CD4-positive, alpha-beta T cell (primary cell): Measurements from ENCODE around the gene SPRN. TPM values are rescaled to one million over a fixed set of nuclear protein-coding genes. Genes with fewer than 3 reads are reported as not detected.

Source experiments
- ATAC-seq: fragments of 200-7000 bp; cut with Tn5 transposase; one replicate; pipeline ENCODE4 v1.10.0; 2022; ENCODE audit warnings: mild to moderate bottlenecking; ENCODE audit not compliant: poor library complexity
- CTCF ChIA-PET: fragments of 350-600 bp; sonication (Branson Sonifier 250); formaldehyde crosslinking; loops from one replicate; lab custom pipeline; 2021; ENCODE audit warnings: antibody characterized with exemption, inconsistent platforms; lab: Charles Lee
- POLR2A ChIA-PET: fragments of 350-600 bp; sonication (Branson Sonifier 250); formaldehyde crosslinking; loops from one replicate; lab custom pipeline; 2021; ENCODE audit warnings: antibody characterized with exemption, inconsistent platforms; lab: Charles Lee
- DNase-seq, 14 experiments: peaks; one replicate each; pipeline ENCODE4 v3.0.0-alpha.2; 2013 to 2020; ENCODE audit warnings: mixed read lengths in 2 of 14
- H3K27ac ChIP-seq, 2 donors: one replicate each; pipeline versions ENCODE4 v1.5.1 to v1.7.0; 2013; ENCODE audit warnings: low read length in 2 of 2, low read depth in 1 of 2, mild to moderate bottlenecking in 1 of 2
- H3K27me3 ChIP-seq, 2 experiments: 1 replicate in 1 of 2; 2 replicates in 1 of 2; pipeline versions ENCODE4 v1.6.1 to v1.7.0; 2013; ENCODE audit warnings: low read length in 2 of 2, control low read depth in 1 of 2, mild to moderate bottlenecking in 1 of 2, moderate library complexity in 1 of 2; ENCODE audit not compliant: insufficient read depth in 2 of 2, control insufficient read depth in 1 of 2
- H3K36me3 ChIP-seq: one replicate; pipeline ENCODE4 v1.6.1; 2013; ENCODE audit warnings: low read length, control low read depth; ENCODE audit not compliant: insufficient read depth
- H3K4me1 ChIP-seq: one replicate; pipeline ENCODE4 v1.6.1; 2013; ENCODE audit warnings: low read length, control low read depth; ENCODE audit not compliant: insufficient read depth
- H3K4me3 ChIP-seq: one replicate; pipeline ENCODE4 v1.5.1; 2013; ENCODE audit warnings: mild to moderate bottlenecking, low read length, moderate library complexity
- H3K9me3 ChIP-seq, 2 experiments: 1 replicate in 1 of 2; 2 replicates in 1 of 2; pipeline versions ENCODE4 v1.6.1 to v1.7.0; 2013; ENCODE audit warnings: low read length in 2 of 2, mild to moderate bottlenecking in 2 of 2, control low read depth in 1 of 2, moderate library complexity in 1 of 2; ENCODE audit not compliant: control insufficient read depth in 1 of 2, insufficient read depth in 1 of 2
- H3K27ac Mint-ChIP-seq: one replicate; pipeline ENCODE4 v1.8.0; 2020; ENCODE audit warnings: mixed read lengths
- H3K27me3 Mint-ChIP-seq: one replicate; pipeline ENCODE4 v1.8.0; 2021; ENCODE audit warnings: mixed read lengths
- H3K36me3 Mint-ChIP-seq: one replicate; pipeline ENCODE4 v1.8.0; 2021; ENCODE audit warnings: low read depth, mixed read lengths
- H3K4me1 Mint-ChIP-seq: one replicate; pipeline ENCODE4 v1.8.0; 2021; ENCODE audit warnings: low read depth, mixed read lengths
- H3K4me3 Mint-ChIP-seq: one replicate; pipeline ENCODE4 v1.8.0; 2020; ENCODE audit warnings: mild to moderate bottlenecking, mixed read lengths
- H3K9me3 Mint-ChIP-seq: one replicate; pipeline ENCODE4 v1.8.0; 2020; ENCODE audit warnings: mixed read lengths
- intact Hi-C, 2 experiments: fragments of 100-400 bp; cut with DNase I in 1 of 2; cut with micrococcal nuclease in 1 of 2; formaldehyde crosslinking; loops; one replicate each; pipeline versions ENCODE4 v1.15.1 to v1.9.0; 2023 to 2025; cut with DNase I, micrococcal nuclease
- total RNA-seq, 174 experiments: library from RNA in 2 of 174; stranded (reverse) in 2 of 174; gene quantifications; one replicate each; pipeline ENCODE4 v1.2.3 and lab custom pipeline; 2021 to 2026
- TF ChIP-seq, protein P1 (sequence below): fragments of 200-600 bp; IDR thresholded peaks from one replicate; pipeline ENCODE4 v1.8.0; 2022; ENCODE audit warnings: antibody characterized with exemption, mild to moderate bottlenecking

Gene SPRN
- total RNA-seq, 2 experiments from 2014 or later: not detected

DNA sequence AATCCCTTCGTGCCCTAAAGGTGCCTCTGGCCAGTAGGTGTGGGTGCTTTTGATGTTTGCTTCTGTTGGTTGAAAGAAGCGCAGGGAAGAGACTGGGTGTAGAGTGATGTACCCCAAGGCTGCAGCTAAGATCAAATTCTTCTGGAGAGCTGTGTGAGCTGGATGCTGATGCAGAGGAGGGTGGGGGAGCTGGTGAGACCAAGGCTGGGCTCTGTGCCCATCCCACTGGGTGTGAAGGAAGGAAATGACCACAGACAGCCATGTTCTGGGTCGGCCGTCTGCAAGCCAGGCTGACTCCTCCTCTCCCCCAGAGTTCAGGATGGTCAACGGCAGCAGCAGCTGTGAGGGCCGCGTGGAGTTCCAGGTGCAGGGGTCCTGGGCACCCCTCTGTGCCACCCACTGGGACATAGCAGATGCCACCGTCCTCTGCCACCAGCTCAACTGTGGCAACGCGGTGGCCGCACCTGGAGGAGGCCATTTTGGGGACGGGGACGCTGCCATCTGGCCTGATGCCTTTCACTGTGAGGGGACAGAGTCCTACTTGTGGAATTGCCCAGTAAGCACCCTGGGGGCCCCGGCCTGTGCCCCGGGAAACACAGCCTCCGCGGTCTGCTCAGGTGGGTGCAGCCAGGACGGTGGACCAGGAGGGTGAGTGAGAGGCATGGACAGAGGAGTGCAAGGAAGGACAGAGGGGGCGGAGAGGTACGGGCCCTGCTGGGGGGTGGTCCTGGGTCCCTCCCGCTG is 34.5 kb upstream of the SPRN start:
- TF ChIP-seq, protein P1, sequence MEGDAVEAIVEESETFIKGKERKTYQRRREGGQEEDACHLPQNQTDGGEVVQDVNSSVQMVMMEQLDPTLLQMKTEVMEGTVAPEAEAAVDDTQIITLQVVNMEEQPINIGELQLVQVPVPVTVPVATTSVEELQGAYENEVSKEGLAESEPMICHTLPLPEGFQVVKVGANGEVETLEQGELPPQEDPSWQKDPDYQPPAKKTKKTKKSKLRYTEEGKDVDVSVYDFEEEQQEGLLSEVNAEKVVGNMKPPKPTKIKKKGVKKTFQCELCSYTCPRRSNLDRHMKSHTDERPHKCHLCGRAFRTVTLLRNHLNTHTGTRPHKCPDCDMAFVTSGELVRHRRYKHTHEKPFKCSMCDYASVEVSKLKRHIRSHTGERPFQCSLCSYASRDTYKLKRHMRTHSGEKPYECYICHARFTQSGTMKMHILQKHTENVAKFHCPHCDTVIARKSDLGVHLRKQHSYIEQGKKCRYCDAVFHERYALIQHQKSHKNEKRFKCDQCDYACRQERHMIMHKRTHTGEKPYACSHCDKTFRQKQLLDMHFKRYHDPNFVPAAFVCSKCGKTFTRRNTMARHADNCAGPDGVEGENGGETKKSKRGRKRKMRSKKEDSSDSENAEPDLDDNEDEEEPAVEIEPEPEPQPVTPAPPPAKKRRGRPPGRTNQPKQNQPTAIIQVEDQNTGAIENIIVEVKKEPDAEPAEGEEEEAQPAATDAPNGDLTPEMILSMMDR: no peak
- Histone ChIP-seq H3K36me3 (no peaks in the 10 kb centered on the region), H3K4me3 (no peak overlapping the region), H3K27me3 (no peaks in the 10 kb centered on the region), H3K27ac (no peak overlapping the region), H3K9me3 (no peaks in the 10 kb centered on the region), H3K4me1 (peaks cover 3% of the 10 kb centered on the region)
- ATAC-seq (no peak), DNase-seq (peak in 1 of 14 experiments; percentile 6)
- H3K4me1 Mint-ChIP-seq: no peaks in the 10 kb centered on the region
- no peaks in the 10 kb centered on the region for H3K9me3 Mint-ChIP-seq
- POLR2A ChIA-PET: no interaction called here
- H3K27me3 Mint-ChIP-seq: no peaks in the 10 kb centered on the region
- CTCF ChIA-PET: no interaction called here
- H3K36me3 Mint-ChIP-seq: no peaks in the 10 kb centered on the region
- no peak overlapping the region for H3K27ac Mint-ChIP-seq
- intact Hi-C loops: no loop called here
- no peak overlapping the region for H3K4me3 Mint-ChIP-seq

DNA sequence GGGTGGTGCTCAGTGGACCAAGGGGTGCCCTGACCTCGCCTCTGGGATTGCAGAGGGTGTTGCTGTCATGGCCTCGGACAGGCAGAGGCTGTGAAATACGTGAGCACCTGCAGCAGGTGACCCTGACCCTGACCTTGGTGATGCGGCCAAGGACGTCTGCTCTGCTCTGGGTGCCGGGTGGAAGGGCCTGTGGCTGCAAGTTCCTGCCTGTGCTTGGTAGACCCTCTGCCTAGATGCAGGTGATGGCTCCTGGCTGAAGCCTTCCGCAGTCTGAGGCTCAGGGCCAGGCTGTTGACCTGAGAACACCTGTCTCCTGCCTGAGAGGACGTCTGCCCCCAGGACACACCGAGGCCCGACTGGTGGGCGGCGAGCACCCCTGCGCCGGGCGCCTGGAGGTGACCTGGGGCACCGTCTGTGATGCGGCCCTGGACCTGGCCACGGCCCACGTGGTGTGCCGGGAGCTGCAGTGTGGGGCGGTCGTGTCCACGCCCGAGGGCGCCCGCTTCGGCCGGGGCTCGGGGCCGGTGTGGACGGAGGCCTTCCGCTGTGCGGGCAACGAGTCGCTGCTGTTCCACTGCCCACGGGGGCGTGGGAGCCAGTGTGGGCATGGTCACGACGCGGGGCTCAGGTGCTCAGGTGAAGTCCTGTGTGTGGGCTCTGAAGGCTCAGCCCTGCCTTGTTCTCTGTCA is 33.7 kb upstream of the SPRN start:
- Histone ChIP-seq H3K9me3 (no peaks in the 10 kb centered on the region), H3K4me3 (no peak overlapping the region), H3K27ac (no peak overlapping the region), H3K27me3 (no peaks in the 10 kb centered on the region), H3K36me3 (no peaks in the 10 kb centered on the region), H3K4me1 (peaks cover 3% of the 10 kb centered on the region)
- intact Hi-C loops: no loop called here
- Mint-ChIP-seq H3K36me3 (no peaks in the 10 kb centered on the region), H3K4me1 (no peaks in the 10 kb centered on the region), H3K27me3 (no peaks in the 10 kb centered on the region), H3K9me3 (no peaks in the 10 kb centered on the region), H3K4me3 (no peak overlapping the region), H3K27ac (no peak overlapping the region)
- DNase-seq (peak in 1 of 14 experiments; percentile 12), ATAC-seq (no peak)
- TF ChIP-seq, protein P1: no peak
- ChIA-PET CTCF (no interaction called here), POLR2A (no interaction called here)

DNA sequence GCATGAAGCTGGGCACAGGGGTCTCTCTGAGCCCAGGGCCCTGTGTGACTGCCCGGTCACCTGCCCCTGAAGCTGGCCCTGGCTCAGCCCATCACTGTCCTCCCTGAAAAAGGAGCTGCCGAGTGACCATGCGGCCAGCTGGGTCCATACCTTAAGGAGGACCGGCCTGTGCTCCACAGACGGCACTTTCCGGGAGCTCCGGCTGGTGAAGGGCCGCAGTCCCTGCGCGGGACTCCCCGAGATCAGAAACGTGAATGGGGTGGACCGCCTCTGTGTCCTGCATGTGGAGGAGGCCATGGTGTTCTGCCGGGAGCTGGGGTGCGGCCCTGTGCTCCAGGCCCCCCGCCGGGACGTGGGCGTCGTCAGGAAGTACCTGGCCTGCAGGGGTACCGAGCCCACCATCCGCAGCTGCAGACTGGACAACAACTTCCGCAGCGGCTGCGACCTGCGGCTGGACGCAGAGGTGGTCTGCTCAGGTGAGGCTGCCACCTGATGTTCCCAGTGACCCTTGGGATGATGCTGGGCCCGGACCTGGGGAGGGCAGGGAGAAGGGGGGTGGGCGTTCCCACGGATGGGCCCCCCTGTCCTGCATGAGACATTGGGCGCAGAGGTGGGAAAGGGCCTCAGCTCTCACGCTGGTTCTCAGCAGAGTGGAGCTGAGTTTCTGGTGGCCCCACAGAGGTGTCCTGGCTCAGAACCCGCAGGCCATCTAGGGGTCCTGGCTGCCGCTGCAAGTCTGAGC is 32.8 kb upstream of the SPRN start:
- DNase-seq (peak in 1 of 14 experiments; percentile 13), ATAC-seq (no peak)
- H3K36me3 ChIP-seq: no peaks in the 10 kb centered on the region
- CTCF ChIA-PET: no interaction called here
- Mint-ChIP-seq H3K9me3 (no peaks in the 10 kb centered on the region), H3K27ac (no peak overlapping the region), H3K36me3 (no peaks in the 10 kb centered on the region), H3K4me3 (no peak overlapping the region), H3K4me1 (no peaks in the 10 kb centered on the region), H3K27me3 (no peaks in the 10 kb centered on the region)
- H3K4me3 ChIP-seq: no peak overlapping the region
- TF ChIP-seq, protein P1: no peak
- POLR2A ChIA-PET: no interaction called here
- intact Hi-C loops: no loop called here
- no peak overlapping the region for H3K27ac ChIP-seq
- H3K27me3 ChIP-seq: no peaks in the 10 kb centered on the region
- no peaks in the 10 kb centered on the region for H3K9me3 ChIP-seq
- peaks cover 3% of the 10 kb centered on the region for H3K4me1 ChIP-seq
